ENCODE measurements around the gene RBM44.

DNA sequence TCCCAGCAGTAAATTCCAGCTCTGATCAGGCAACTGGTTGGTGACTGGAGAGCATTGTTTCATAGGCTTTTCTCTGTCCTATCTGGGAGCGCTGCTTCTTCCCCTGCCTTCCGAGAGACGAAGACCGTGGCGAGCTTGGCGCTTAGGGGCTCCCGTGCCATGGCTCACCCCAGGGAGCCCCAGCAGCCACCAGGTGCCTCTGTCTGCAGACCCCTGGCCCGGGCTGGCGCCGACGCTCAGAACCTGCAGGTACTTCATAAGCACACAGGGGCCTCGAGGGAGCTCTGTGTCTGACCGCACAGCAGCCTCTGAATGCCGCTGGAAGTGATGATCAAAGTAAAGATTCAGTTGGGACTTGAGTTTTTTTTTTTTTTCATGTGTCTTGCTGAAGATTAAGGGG, 19.1 kb upstream of the RBM44 start:
- TF ChIP-seq POLR2AphosphoS5 (IDR thresholded peaks at IDR 0.05) (no peak), CTCF (IDR thresholded peaks at IDR 0.05) (no peak), POLR2A (IDR thresholded peaks at IDR 0.05) (no peak), EP300 (IDR thresholded peaks at IDR 0.05) (no peak)
